Hepatocyte (in vitro differentiated cells): ENCODE data around the gene PPP1R1B.

Experiments used
- CTCF ChIP-seq: fragments of 200-600 bp; sonication (generic); IDR thresholded peaks from 2 replicates; pipeline ENCODE4 v1.5.1; 2016; ENCODE audit warnings: antibody characterized with exemption, mild to moderate bottlenecking; ENCODE audit not compliant: poor library complexity
- EZH2 ChIP-seq: fragments of 200-600 bp; sonication (generic); IDR thresholded peaks from 2 replicates; pipeline ENCODE4 v1.6.1; 2016; ENCODE audit warnings: antibody characterized with exemption, mild to moderate bottlenecking, borderline replicate concordance

- no peak for TF ChIP-seq CTCF
- TF ChIP-seq EZH2 = no peak
These were observed 26.5 kb downstream of the PPP1R1B start for GRCh38 chr17:39653316-39653661.
